Fibroblast of lung (primary cell): Measurements from ENCODE around the gene KAT2B. TPM values are rescaled to one million over a fixed set of nuclear protein-coding genes. Genes with fewer than 3 reads are reported as not detected.

ENCODE experiments used
- DNase-seq, 2 donors: peaks; one replicate each; pipeline versions ENCODE4 v3.0.0 to v3.0.0-alpha.2; 2010; ENCODE audit warnings: low read depth in 2 of 2
- H2AFZ ChIP-seq: 2 replicates; pipeline ENCODE4 v1.5.1; 2012; ENCODE audit warnings: low read length, control low read depth, inconsistent platforms
- H3K27ac ChIP-seq: 2 replicates; pipeline ENCODE4 v1.5.1; 2011; ENCODE audit warnings: low read length, control low read depth; ENCODE audit not compliant: insufficient read depth
- H3K27me3 ChIP-seq: 2 replicates; pipeline ENCODE4 v1.5.1; 2011; ENCODE audit warnings: mild to moderate bottlenecking, low read length; ENCODE audit not compliant: control insufficient read depth, insufficient read depth
- H3K36me3 ChIP-seq: 2 replicates; pipeline ENCODE4 v1.5.1; 2011; ENCODE audit warnings: low read length; ENCODE audit not compliant: control insufficient read depth, insufficient read depth
- H3K4me1 ChIP-seq: 2 replicates; pipeline ENCODE4 v1.5.1; 2011; ENCODE audit warnings: low read length; ENCODE audit not compliant: control insufficient read depth, insufficient read depth; ENCODE audit errors: extremely low read depth
- H3K4me2 ChIP-seq: 2 replicates; pipeline ENCODE4 v1.5.1; 2011; ENCODE audit warnings: low read length, control low read depth; ENCODE audit not compliant: insufficient read depth; ENCODE audit errors: extremely low read depth
- H3K4me3 ChIP-seq, 4 experiments: fragments of 200-600 bp in 1 of 4; sonication (generic) in 1 of 4; replicated peaks in 1 of 4; 2 replicates each; pipeline ENCODE4 v1.5.1; 2011 to 2016; ENCODE audit warnings: low read length in 4 of 4, low read depth in 3 of 4, mild to moderate bottlenecking in 3 of 4, control low read depth in 2 of 4, inconsistent platforms in 1 of 4, mixed read lengths in 1 of 4; ENCODE audit not compliant: insufficient read depth in 1 of 4; ENCODE audit errors: control extremely low read depth in 1 of 4
- H3K79me2 ChIP-seq: 2 replicates; pipeline ENCODE4 v1.5.1; 2012; ENCODE audit warnings: mild to moderate bottlenecking, low read length, inconsistent platforms; ENCODE audit not compliant: control insufficient read depth, insufficient read depth
- H3K9ac ChIP-seq: 2 replicates; pipeline ENCODE4 v1.5.1; 2011; ENCODE audit warnings: mild to moderate bottlenecking, low read length, control low read depth; ENCODE audit not compliant: insufficient read depth
- H3K9me3 ChIP-seq: 2 replicates; pipeline ENCODE4 v1.5.1; 2012; ENCODE audit warnings: low read depth, low read length; ENCODE audit not compliant: control insufficient read depth, insufficient read depth
- H4K20me1 ChIP-seq: 2 replicates; pipeline ENCODE4 v1.5.1; 2011; ENCODE audit warnings: low read length; ENCODE audit not compliant: control insufficient read depth, insufficient read depth; ENCODE audit errors: extremely low read depth
- EZH2 ChIP-seq: IDR thresholded peaks from 2 replicates; pipeline ENCODE4 v1.5.1; 2012; ENCODE audit warnings: low read length, control low read depth, mild to moderate bottlenecking; ENCODE audit errors: missing control alignments
- polyA plus RNA-seq, 2 donors: library from polyadenylated mRNA; depleted of rRNA in 1 of 2; stranded (reverse) in 1 of 2; unstranded in 1 of 2; fragments of >200 nt; gene quantifications; 2 replicates each; pipeline ENCODE4 v1.2.1, GENCODE V29; 2011 to 2012; ENCODE audit warnings: missing spikeins in 1 of 2
- total RNA-seq: library from RNA; depleted of rRNA; stranded (reverse); fragments of >200 nt; gene quantifications from 2 replicates; pipeline ENCODE4 v1.2.1, GENCODE V29; 2014
- TF ChIP-seq, protein P1 (sequence below), 2 donors: IDR thresholded peaks in 1 of 2; conservative IDR thresholded peaks in 1 of 2; 1 replicate in 1 of 2; 2 replicates in 1 of 2; pipeline ENCODE4 v1.5.1; 2011 to 2012; ENCODE audit warnings: low read length in 2 of 2, control low read depth in 1 of 2, inconsistent platforms in 1 of 2, low read depth in 1 of 2, mild to moderate bottlenecking in 1 of 2

KAT2B gene
- total and polyA plus RNA-seq, 2 donors (not counting 1 experiment from before 2014, with no cell fraction given), result 9.1 to 14.7 TPM

- no peak overlapping the region for H3K9ac ChIP-seq
- no peak for DNase-seq
- no peaks in the 10 kb centered on the region for H3K9me3 ChIP-seq
- H3K27me3 ChIP-seq, result no peaks in the 10 kb centered on the region
- H3K4me3 ChIP-seq, result no peak overlapping the region
- TF ChIP-seq EZH2, result no peak
- TF ChIP-seq, protein P1, sequence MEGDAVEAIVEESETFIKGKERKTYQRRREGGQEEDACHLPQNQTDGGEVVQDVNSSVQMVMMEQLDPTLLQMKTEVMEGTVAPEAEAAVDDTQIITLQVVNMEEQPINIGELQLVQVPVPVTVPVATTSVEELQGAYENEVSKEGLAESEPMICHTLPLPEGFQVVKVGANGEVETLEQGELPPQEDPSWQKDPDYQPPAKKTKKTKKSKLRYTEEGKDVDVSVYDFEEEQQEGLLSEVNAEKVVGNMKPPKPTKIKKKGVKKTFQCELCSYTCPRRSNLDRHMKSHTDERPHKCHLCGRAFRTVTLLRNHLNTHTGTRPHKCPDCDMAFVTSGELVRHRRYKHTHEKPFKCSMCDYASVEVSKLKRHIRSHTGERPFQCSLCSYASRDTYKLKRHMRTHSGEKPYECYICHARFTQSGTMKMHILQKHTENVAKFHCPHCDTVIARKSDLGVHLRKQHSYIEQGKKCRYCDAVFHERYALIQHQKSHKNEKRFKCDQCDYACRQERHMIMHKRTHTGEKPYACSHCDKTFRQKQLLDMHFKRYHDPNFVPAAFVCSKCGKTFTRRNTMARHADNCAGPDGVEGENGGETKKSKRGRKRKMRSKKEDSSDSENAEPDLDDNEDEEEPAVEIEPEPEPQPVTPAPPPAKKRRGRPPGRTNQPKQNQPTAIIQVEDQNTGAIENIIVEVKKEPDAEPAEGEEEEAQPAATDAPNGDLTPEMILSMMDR (conservative IDR thresholded peaks at IDR 0.05 in 1 of 2, IDR thresholded peaks at IDR 0.05 in 1 of 2; ENCODE audit: low read depth in 1 of 2, low read length in 2 of 2), result no peak
- H3K27ac ChIP-seq, result no peak overlapping the region
- H4K20me1 ChIP-seq, result no peaks in the 10 kb centered on the region
- H2AFZ ChIP-seq, result no peak overlapping the region
- H3K4me1 ChIP-seq, result no peaks in the 10 kb centered on the region
- H3K79me2 ChIP-seq, result no peaks in the 10 kb centered on the region
- no peaks in the 10 kb centered on the region for H3K36me3 ChIP-seq
- H3K4me2 ChIP-seq, result no peak overlapping the region
These were observed 101.1 kb downstream of the KAT2B start for GRCh38 chr3:20141316-20141715.

- H3K9me3 ChIP-seq, result no peaks in the 10 kb centered on the region
- H3K27me3 ChIP-seq, result no peaks in the 10 kb centered on the region
- H2AFZ ChIP-seq, result no peak overlapping the region
- H3K4me2 ChIP-seq, result no peak overlapping the region
- TF ChIP-seq, protein P1 (conservative IDR thresholded peaks at IDR 0.05 in 1 of 2, IDR thresholded peaks at IDR 0.05 in 1 of 2; ENCODE audit: low read depth in 1 of 2, low read length in 2 of 2), result no peak
- no peak for TF ChIP-seq EZH2
- DNase-seq, result peak; percentile 42 to 60
- no peak overlapping the region for H3K27ac ChIP-seq
- H4K20me1 ChIP-seq, result no peaks in the 10 kb centered on the region
- no peaks in the 10 kb centered on the region for H3K79me2 ChIP-seq
- no peak overlapping the region for H3K9ac ChIP-seq
- H3K4me1 ChIP-seq, result no peaks in the 10 kb centered on the region
- H3K36me3 ChIP-seq, result no peaks in the 10 kb centered on the region
- H3K4me3 ChIP-seq, result no peak overlapping the region
These were observed 101.6 kb downstream of the KAT2B start for GRCh38 chr3:20141851-20142250.

DNA sequence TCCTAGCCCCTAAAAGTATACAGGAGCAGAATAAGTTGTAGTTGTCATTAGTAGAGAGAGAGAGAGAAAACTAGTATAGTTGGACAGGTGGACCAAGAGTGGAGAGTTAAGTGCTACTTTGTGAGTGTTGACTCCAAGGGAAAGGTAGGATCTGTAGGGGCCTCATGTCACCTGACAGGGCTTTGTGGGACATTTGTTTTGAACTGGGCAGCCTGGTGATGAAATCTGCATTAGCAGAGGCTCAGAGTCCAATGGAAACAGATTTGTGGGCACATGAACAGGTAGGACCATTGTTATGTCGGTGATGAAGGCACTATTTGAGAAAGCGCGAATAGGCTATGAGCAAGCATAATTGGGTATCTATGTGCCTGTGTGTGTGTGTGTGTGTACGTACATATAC is 102.3 kb downstream of the KAT2B start:
- Histone ChIP-seq H2AFZ (no peak overlapping the region), H4K20me1 (no peaks in the 10 kb centered on the region), H3K27ac (no peak overlapping the region), H3K36me3 (no peaks in the 10 kb centered on the region), H3K9me3 (no peaks in the 10 kb centered on the region), H3K27me3 (no peaks in the 10 kb centered on the region), H3K9ac (no peak overlapping the region), H3K4me3 (no peak overlapping the region), H3K4me2 (no peak overlapping the region), H3K79me2 (no peaks in the 10 kb centered on the region), H3K4me1 (no peaks in the 10 kb centered on the region)
- DNase-seq, result no peak
- TF ChIP-seq, protein P1 (conservative IDR thresholded peaks at IDR 0.05 in 1 of 2, IDR thresholded peaks at IDR 0.05 in 1 of 2; ENCODE audit: low read depth in 1 of 2, low read length in 2 of 2), result no peak
- TF ChIP-seq EZH2, result no peak
